Ishikawa (cell line): ENCODE measurements around the gene CES4A.

Experiments used
- CEBPB ChIP-seq: IDR thresholded peaks from 2 replicates; pipeline ENCODE4 v1.6.1; 2012
- CREB1 ChIP-seq: IDR thresholded peaks from 2 replicates; pipeline ENCODE4 v1.6.1; 2012; ENCODE audit warnings: low read depth
- EGR1 ChIP-seq: IDR thresholded peaks from 2 replicates; pipeline ENCODE4 v1.6.1; 2012
- EP300 ChIP-seq: IDR thresholded peaks from 2 replicates; pipeline ENCODE4 v1.6.1; 2012; ENCODE audit warnings: borderline replicate concordance
- FOXM1 ChIP-seq: IDR thresholded peaks from 2 replicates; pipeline ENCODE4 v1.6.1; 2012; ENCODE audit warnings: low read depth, borderline replicate concordance
- MAX ChIP-seq: IDR thresholded peaks from 2 replicates; pipeline ENCODE4 v1.6.1; 2012
- NFIC ChIP-seq: IDR thresholded peaks from 2 replicates; pipeline ENCODE4 v1.6.1; 2012
- RAD21 ChIP-seq: IDR thresholded peaks from 2 replicates; pipeline ENCODE4 v1.6.1; 2012; ENCODE audit warnings: low read depth
- TAF1 ChIP-seq: IDR thresholded peaks from 2 replicates; pipeline ENCODE4 v1.6.1; 2012; ENCODE audit warnings: low read depth, mild to moderate bottlenecking
- TCF12 ChIP-seq: IDR thresholded peaks from 2 replicates; pipeline ENCODE4 v1.6.1; 2012; ENCODE audit warnings: low read depth
- TEAD4 ChIP-seq: IDR thresholded peaks from 2 replicates; pipeline ENCODE4 v1.6.1; 2012
- USF1 ChIP-seq: IDR thresholded peaks from 2 replicates; pipeline ENCODE4 v1.6.1; 2012
- YY1 ChIP-seq: IDR thresholded peaks from 2 replicates; pipeline ENCODE4 v1.6.1; 2012; ENCODE audit warnings: low read depth
- ZBTB7A ChIP-seq: IDR thresholded peaks from 2 replicates; pipeline ENCODE4 v1.6.1; 2012; ENCODE audit warnings: low read depth
- TF ChIP-seq, protein P1 (sequence below): IDR thresholded peaks from 2 replicates; pipeline ENCODE4 v1.6.1; 2012; ENCODE audit warnings: low read depth, mild to moderate bottlenecking

Gene CES4A

DNA sequence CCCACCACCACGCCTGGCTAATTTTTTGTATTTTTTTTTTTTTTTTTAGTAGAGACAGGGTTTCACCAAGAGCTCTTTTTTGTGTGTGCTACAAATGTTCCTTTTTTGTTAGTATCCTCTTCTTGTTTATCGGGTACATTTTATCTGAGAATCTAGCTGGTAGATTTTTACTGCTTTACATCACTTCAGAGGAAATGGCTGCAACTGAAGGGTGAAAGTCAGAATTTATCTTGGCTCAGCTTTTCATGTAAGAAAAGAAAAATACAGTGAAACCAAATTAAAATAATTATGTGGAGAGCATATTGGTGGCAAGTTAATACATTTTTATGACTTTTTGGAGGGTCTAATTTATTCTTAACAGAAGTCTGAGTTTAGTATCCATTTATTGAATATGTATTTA lies 66.5 kb downstream of the CES4A start:
- TF ChIP-seq ZBTB7A (no peak), FOXM1 (no peak), CREB1 (no peak), MAX (no peak), TAF1 (no peak), RAD21 (no peak), CEBPB (no peak), EGR1 (no peak), TEAD4 (no peak), TCF12 (no peak), EP300 (no peak), USF1 (no peak), NFIC (no peak), YY1 (no peak)
- TF ChIP-seq, protein P1, sequence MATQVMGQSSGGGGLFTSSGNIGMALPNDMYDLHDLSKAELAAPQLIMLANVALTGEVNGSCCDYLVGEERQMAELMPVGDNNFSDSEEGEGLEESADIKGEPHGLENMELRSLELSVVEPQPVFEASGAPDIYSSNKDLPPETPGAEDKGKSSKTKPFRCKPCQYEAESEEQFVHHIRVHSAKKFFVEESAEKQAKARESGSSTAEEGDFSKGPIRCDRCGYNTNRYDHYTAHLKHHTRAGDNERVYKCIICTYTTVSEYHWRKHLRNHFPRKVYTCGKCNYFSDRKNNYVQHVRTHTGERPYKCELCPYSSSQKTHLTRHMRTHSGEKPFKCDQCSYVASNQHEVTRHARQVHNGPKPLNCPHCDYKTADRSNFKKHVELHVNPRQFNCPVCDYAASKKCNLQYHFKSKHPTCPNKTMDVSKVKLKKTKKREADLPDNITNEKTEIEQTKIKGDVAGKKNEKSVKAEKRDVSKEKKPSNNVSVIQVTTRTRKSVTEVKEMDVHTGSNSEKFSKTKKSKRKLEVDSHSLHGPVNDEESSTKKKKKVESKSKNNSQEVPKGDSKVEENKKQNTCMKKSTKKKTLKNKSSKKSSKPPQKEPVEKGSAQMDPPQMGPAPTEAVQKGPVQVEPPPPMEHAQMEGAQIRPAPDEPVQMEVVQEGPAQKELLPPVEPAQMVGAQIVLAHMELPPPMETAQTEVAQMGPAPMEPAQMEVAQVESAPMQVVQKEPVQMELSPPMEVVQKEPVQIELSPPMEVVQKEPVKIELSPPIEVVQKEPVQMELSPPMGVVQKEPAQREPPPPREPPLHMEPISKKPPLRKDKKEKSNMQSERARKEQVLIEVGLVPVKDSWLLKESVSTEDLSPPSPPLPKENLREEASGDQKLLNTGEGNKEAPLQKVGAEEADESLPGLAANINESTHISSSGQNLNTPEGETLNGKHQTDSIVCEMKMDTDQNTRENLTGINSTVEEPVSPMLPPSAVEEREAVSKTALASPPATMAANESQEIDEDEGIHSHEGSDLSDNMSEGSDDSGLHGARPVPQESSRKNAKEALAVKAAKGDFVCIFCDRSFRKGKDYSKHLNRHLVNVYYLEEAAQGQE, result no peak

DNA sequence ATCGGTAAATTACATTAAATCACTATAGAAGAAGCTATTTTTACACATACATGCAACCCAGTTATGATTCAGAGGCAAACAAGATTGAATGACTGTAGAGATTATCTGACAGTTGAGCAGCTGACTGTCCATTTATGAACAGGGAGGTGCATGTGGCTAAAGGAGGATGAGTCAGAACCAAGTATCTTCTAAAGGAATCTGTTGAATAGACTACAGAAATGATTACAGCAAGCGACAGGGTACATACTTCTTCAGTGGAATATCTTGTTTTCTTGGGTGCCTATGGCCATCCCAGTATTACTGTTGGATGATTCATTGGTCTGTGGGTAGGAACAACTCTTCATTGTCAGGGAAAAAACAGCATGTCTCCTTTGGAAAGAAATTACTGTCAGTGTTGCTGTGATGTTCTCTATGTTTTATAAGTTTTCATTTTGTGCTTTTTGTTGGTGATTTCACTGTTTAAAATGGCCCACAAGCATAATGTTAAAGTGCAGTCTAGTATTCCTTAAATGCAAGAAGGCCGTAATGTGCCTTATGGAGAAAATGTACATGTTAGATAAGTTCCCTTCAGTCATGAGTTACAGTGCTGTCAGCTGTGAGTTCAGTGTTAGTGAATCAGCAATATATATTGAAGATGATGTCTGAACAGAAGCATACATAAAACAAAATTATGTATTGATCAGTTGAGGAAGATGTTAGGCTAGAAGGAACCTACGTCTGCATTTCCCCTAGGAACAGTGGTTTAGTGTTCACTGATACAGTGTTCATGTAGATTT lies 67.5 kb downstream of the CES4A start:
- TF ChIP-seq TAF1 (no peak), ZBTB7A (no peak)
